Stimulated activated CD8-positive, alpha-beta memory T cell treated with anti-CD3 and anti-CD28 coated beads, Interleukin-12 subunit alpha, Interleukin-12 subunit beta, amount 100 ng/mL, for 24 hours (primary cell): ENCODE data around the gene TOM1L2.
"Not testable (repeated sequence)": the region's sequence is repeated elsewhere in the genome, so short reads cannot be mapped to it uniquely, and the experiment has no call there.

Experiments
- DNase-seq: peaks from one replicate; pipeline ENCODE4 v3.0.0-alpha.2; 2020; ENCODE audit errors: extremely low read depth

Gene TOM1L2

DNA sequence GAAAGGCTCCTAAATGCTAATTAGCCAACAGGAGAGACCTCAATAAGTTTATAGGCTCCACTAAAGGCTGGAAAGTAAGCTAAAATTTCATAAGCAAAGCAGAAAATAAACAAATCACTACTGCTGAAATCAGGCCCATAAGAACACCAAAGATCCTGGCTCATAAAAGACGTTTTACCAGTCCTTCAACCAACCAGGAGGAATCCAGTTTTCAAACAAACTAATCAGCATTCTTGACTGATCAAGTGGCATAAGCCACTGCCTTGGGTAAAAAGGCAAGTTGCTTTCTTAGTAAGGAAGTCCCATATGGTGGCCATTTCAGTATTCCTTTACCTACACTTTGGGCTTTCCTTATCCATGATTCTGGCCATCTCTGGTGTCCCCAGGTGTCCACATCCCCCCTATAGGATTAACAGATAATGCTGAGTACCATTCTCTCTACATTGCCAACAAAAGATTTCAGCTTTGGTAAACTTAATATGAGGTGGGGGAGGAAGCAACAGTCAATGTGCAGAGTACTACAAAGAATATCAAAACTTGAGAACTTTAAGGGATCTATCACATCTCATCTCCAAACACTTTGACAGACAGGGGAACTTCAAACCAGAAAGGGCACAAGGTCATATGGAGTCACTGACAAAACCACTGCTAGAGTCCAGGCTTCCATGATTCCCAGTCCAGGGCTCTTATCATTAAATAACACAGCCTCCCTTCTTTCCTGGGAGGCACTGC lies 1.3 kb downstream of the TOM1L2 start:
- no peak for DNase-seq

DNA sequence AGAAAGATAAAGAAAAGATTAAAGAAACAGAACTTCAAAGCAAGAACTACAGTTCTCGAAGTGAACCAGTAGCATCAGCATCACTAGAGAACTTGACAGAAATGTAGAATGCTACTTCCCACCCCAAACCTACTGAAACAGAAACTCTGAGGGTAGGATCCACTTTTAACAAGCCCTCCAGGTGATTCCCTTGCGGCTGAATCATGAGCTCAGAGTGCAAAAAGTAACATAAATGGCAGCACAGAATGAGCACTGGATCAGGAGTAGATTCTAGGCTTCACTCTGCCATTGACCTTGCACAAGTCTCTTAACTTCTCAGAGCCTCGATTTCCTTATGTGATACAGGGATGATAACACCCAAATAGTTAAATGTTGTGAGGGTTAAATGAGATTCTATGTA lies 5.8 kb downstream of the TOM1L2 start:
- DNase-seq: no peak

DNA sequence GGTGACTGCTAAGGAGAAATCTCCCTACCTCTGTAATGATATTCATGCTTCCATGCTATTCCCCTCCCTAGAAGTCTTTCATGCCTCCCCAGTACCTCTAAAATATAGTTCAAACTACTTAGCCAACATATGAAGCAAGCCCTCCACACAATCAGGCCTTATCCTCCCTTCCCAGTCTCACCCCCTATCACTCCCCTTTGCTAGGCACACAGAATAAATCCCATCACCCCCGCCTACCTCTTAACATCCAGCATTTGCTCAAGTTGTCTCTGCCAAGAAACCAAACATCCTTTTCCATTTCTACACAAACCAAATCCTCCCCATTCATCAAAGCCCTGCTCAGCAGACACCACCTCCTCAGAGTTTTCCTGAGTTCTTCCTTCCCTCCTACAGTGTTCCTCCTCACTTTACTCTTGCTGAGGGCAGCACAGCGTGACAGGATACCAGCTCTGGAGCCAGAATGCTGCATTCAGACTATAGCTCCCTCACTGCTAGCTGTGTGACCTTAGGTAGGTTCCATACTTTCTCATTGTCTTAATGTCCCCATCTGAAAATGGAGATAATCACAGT lies 7.0 kb downstream of the TOM1L2 start:
- no peak for DNase-seq

DNA sequence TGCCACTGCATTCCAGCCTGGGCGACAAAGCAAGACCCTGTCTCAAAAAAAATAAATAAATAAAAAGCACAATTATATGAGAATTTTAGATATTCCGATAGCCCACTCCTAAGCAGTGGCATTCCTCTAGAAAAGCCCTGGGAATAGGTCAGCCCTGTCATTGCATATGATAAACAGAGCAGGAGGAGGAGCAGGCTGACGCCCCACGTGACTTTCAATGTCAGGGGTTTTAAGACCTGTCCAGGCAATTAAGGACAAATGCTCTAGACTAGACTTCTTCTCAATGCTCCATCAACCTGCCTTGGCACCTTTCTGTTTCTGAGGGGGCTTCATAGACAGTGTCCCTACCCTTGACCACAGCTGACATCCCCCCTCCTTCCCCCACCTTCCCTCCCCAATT lies 7.5 kb downstream of the TOM1L2 start:
- DNase-seq: no peak

DNA sequence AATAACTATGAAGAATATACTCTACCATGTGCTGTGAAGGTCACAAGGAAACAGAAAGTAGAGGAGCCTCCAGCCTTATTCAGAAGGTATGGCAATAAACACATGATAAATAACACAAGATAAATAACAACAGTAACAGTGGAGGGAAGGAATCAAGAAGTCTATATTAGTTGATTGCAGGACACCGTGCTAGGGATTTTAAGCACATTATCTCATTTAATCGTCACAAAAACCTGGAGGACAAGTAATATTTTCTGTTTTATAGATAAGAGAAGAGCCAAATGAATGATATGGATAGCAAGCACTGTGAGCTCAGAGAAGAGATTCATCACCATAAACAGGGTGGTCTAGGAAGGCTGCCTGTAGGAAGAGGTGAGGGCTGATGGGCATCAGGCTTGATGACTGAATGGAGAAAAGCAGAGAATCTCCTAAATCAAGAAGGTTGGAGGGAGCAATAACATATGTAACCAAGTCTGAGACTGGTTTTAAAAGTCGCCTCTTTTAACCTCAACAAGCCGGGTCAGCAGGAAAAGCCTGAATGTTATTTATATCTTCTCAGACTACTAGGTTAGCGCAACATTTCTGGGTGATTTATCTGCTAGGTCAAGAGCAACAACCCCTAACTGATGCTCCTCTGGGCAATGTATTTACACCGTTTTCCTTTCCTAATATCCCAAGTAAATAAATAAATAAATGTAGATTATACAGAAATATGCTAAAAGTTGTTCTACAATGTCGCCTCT lies 8.3 kb downstream of the TOM1L2 start:
- no peak for DNase-seq

DNA sequence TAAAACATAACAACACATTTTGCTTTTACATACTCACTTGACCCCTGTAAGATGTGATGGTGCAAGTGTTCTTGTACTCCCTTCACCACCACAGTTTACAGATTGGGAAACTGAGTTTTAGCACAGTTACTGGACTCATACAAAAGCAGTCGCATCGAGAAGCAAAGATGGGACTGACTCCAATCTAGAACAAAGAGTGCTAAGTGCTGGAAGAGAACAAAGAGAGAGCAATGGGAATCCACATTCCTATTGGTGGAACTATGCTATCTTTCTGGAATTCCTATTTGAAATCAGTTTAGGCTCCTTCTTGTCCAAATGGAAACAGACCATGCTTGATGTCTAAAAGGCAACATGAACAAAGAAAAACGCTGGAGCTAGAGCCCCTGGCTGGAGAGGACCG lies 9.1 kb downstream of the TOM1L2 start:
- DNase-seq: no peak

DNA sequence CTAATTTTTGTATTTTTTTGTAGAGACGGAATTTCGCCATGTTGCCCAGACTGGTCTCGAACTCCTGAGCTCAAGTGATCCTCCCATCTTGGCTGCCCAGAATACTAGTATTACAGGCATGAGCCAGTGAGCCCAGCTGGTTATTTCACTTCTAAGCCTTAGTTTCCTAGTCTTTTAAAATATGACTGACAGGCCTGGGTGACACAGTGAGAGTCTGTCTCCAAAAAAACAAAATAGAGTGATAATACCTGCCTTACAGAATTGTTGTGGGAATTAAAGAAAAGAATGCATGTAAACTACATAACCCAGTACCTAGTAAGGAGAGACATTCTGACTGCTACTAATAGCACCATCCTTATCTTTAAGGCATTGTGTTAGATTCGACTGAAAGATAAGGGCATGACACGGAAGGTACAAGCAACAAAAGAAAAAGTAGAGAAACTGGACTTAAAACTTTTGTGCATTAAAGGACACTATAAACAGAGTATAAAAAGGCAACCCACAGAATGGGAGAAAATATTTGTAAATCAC lies 11.6 kb downstream of the TOM1L2 start:
- DNase-seq: no peak

DNA sequence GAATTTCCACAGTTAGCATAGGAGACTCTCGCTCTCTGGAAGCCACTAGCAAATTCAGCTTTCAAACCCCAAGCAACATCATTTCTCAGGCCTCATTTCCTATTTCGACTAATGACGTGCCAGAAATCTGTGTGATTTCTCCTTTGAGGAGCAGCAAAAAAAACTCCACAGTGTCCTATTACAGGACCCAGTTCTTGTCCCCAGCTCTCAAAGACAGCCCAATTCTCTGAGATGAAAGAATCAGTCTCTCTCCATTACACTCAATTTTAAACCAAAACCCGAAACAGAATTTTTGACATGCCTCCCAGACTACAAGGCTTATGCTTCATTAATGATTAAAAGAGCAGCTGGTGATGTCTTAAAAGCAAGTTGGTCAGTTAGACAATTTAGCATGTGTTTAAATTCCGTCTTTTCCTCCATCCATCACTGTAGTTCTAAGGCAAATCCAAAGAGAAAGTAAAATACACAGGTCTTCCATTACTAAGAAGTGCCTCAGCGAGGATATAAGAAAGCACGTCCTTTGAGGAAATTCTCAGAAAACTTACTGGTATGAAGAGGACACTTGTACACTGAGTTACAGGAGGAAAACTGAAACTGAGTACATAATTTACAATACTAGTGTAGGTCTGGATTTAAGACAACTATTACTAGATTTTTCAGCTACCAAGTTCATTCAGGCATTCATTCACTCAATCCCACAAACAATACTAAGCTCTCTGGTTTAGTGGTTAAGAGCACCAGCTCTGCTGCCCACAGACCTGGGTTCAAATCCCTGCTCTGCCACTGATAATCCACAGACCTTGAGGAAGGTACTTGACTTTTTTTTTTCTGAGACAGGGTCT lies 12.5 kb downstream of the TOM1L2 start:
- no peak for DNase-seq

DNA sequence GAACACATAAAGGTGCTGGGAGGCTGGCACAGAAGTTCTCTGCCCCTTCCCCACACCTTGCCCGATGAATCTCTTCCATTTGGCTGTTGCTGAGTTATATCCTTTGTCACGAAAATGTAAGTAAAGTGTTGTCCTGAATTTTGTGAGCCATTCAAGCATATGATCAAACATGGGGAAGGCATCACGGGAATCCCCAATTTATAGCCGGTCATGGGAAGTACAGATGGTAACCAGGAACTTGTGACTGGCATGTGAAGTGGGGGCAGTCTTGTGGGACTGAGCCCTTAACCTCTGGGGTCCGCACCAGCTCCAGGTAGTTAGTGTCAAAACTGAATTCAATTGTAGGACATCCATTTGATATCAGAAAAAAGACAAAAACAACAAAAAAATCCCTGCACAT lies 13.2 kb downstream of the TOM1L2 start:
- DNase-seq: no peak

DNA sequence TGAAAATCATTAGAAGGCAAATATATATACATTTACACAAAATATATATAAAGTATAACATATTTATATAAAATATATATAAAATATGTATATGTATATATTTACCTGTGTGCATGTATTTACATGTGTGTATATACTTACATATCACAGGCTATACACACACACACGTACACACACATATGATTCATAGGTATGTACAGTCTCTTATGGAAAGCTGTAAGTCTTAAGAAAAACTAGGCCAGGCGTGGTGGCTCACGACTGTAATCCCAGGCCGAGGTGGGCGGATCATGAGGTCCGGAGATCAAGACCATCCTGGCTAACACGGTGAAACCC lies 14.7 kb downstream of the TOM1L2 start:
- no peak for DNase-seq

DNA sequence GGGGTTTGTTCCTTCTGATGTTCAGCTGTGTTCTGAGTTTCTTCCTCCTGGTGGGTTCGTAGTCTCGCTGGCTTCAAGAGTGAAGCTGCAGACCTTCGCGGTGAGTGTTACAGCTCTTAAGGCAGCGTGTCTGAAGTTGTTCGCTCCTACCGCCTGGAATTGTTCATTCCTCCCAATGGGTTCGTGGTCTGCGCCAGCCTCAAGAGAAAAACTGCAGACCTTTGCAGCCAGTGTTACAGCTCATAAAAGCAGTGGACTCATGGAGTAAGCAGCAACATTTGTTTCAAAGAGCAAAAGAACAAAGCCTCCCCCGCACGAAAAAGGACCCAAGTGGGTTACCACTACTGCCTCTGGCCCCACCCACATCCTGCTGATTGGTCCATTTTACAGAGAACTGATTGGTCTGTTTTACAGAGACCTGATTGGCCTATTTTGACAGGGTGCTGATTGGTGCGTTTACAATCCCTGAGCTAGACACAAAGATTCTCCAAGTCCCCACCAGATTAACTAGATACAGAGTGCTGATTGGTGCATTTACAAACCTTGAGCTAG lies 16.3 kb downstream of the TOM1L2 start:
- DNase-seq: not testable (repeated sequence)

DNA sequence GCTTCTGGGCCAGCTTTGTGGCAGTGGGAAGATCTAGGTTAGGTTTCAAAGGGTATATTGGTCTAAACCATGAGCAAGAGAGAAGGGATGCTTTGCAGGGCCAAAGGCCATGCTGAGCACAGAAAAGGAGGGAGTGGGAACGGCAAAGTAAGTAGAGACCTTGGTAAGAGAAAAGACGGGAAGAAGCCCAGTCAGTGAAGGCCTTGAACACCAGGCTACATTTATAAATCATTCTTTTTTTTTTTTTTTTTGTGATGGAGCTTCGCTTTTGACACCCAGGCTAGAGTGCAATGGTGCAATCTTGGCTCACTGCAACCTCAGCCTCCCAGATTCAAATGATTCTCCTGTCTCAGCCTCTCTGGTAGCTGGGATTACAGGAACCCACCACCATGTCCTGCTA lies 18.1 kb downstream of the TOM1L2 start:
- DNase-seq: no peak

DNA sequence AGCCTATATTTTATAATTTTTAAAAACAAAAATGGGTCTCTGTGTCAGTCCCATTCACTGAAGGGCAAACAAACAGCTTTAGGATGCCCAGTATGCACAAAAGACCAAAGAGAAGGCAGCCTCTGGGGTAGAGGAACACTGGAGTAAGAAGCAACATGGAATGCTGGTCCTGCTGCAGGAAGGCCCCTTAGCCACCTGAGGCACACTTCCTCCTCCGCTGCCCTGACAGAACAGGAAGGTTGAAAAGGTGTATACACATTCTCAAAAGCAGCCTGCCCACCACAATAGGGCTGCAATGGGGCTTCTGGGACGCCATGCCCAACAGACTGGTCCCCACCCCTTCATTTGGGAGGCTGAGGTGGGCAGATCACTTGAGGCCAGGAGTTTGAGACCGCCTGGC lies 19.5 kb downstream of the TOM1L2 start:
- no peak for DNase-seq

DNA sequence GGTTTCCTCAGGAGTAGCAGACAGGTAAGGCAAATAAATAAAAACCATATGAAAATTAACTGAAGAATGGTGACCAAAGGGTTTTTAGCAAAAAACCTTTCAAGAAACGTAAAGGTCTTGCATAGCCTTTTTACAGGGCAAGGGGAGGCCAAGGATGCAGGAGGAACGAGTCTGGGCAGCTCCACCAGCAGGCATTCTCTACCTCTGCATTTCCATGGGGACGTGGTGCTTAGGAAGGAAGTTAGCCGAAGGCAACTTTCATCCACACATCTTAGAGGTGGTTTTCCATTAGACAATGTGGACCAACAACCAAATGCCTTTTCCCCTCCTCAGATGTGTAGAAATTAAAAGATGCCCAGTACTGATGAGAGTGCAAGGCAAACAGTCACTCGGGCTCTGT lies 20.7 kb downstream of the TOM1L2 start:
- no peak for DNase-seq

DNA sequence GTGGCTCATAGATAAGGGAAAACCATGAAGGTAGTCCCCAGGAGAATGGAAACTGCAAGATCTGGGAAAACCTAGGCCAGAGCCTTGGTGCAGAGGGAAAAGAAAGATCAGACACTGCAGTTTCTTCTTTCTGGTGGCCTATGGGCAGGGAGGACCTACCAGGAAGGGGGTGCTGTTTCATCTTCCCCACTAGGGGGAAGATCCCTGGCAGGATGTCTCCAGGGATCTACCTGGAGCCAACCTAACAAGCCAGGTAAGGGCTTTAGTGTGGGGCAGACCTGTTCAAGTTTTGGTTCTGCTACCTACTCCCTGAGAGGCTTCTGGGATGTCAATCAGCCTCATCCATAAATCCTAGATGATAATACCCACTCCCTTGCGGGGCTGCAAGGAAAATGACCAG lies 21.4 kb downstream of the TOM1L2 start:
- DNase-seq: no peak

DNA sequence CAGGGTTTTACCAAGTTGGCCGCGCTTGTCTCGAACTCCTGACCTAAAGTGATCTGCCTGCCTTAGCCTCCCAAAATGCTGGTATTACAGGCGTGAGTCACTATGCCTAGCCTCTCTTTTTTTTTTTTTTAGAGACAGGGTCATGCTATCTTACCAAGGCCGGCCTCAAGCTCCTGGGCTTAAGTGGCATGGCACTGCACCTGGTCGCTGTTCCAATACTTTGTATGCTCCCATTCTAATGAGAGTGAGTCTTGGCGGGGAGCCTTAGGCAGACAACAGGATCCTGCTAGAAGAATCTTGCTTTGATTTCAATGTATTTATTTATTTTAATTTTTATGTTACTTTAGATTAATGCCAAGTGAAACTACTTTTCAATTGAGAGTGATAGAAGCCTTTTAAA lies 21.9 kb downstream of the TOM1L2 start:
- DNase-seq: no peak

DNA sequence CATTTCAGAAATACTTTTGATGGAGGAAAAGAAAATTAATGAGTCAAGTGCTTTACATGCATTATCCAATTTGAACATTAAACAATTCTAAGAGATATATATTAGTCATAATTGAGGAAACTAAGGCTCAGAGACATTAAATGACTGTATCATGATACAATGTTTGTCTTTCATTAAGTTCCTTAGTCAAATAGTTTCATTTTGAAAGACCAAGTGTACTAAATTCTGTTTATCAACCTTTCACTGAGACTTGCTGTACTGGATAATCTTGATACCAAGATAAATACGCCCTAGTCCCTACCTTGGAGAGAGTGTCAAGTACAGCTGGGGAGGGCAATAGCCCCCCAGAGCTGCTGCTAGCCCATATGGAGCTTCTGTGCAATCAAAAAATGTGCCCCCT lies 24.2 kb downstream of the TOM1L2 start:
- DNase-seq: no peak

DNA sequence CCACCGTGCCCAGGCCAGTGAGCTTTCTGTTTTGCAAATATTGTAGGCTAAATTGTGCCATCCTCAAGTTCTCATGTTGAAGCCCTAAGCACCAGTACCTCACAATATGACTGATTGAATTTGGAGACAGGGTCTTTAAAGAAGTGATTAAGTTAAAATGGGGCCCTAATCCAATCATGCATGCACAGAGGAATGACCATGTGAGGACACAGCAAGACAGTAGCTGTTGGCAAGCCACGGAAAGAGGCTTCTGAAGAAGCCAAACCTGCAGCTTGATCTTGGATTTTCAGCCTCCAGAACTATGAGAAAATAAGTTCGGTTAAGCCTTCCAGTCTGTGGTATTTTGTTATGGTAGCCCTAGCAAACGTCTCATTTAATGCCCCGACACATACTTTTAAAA lies 24.9 kb downstream of the TOM1L2 start:
- no peak for DNase-seq

DNA sequence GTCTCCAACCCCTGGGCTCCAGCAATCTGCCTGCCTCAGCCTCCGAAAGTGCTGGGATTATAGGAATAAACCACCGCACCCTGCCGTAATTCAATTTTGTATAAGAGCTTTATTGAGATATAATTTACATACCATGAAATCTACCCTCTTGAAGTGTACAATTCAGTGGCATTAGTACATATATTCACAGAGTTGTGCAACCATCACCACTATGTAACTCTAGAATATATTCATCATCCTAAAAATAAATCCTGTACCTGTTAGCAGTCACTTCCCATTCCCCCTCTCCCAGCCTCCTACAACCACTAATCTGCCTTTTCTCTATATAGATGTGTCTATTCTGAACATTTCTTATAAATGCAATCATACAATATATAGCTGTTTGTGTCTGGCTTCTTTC lies 26.1 kb downstream of the TOM1L2 start:
- DNase-seq: no peak

DNA sequence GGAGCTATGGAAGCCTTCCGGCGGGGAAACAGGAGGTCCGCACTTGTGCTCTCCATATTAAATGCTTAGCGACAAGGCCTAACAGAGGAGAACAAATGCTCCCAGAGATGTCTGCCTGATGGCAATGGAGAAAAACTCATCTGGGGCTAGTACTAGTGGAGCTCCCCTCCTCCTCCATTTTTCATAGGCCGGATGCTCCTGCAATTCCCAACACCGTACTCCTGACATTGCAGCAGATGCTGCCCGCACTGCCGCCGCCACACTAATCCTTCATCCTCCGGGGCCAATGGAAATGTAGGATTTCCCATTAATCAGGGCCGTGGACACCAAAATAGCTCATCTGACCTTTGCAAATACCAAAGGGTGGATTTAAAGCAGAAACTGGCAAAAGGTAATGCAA lies 27.5 kb downstream of the TOM1L2 start:
- no peak for DNase-seq

DNA sequence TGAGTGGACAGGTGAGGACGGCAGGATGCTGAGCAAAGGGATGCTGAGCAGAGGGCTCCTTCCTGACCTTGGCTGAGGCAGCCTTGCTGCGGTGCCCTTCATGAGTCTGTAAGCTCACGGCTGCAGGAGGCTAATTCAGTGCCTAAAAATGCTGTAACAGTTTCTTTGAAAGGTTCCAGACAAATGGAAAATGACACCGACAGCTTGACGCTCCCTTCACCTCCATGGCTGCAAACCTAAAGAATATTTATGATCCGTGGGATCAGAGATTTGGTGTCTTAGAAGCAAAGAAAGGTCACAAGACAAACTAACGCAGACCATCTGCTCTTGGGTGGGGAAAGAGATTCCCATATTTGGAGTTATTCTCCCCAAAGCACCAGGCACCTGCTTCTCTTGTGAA lies 28.0 kb downstream of the TOM1L2 start:
- no peak for DNase-seq
